Stimulated activated CD4-positive, alpha-beta T cell treated with anti-CD3 and anti-CD28 coated beads, TNF-alpha, amount 100 ng/mL, for 1 hour (primary cell): ENCODE results near the gene ZNF407.

ENCODE experiments used
- DNase-seq, 3 donors: peaks; one replicate each; pipeline ENCODE4 v3.0.0-alpha.2; 2020; ENCODE audit warnings: low read depth in 3 of 3, low spot score in 1 of 3

The ZNF407 gene

GRCh38 chr18:74820160-74820780, 222.6 kb downstream of the ZNF407 start:
- DNase-seq, result no peak

GRCh38 chr18:74825460-74825859, 227.8 kb downstream of the ZNF407 start:
- no peak for DNase-seq

- no peak for DNase-seq
Measured at GRCh38 chr18:74826572-74826971, 228.9 kb downstream of the ZNF407 start.

GRCh38 chr18:74828200-74828599, 230.5 kb downstream of the ZNF407 start:
- no peak for DNase-seq

GRCh38 chr18:74831571-74832250, 234.0 kb downstream of the ZNF407 start:
- no peak for DNase-seq

GRCh38 chr18:74832381-74832780, 234.7 kb downstream of the ZNF407 start:
- no peak for DNase-seq

- DNase-seq, result no peak
Measured at GRCh38 chr18:74832999-74833398, 235.3 kb downstream of the ZNF407 start.

- no peak for DNase-seq
Measured at GRCh38 chr18:74834424-74835309, 237.0 kb downstream of the ZNF407 start.

GRCh38 chr18:74836296-74837139, 238.8 kb downstream of the ZNF407 start:
- DNase-seq, result no peak

GRCh38 chr18:74840492-74841167, 243.0 kb downstream of the ZNF407 start:
- DNase-seq, result no peak

- no peak for DNase-seq
Measured at GRCh38 chr18:74841248-74841647, 243.6 kb downstream of the ZNF407 start.

- DNase-seq, result no peak
Measured at GRCh38 chr18:74849301-74849700, 251.6 kb downstream of the ZNF407 start.

- no peak for DNase-seq
Measured at GRCh38 chr18:74856434-74856833, 258.8 kb downstream of the ZNF407 start.

GRCh38 chr18:74856928-74857327, 259.3 kb downstream of the ZNF407 start:
- DNase-seq, result no peak

GRCh38 chr18:74857901-74858300, 260.2 kb downstream of the ZNF407 start:
- no peak for DNase-seq

- no peak for DNase-seq
Measured at GRCh38 chr18:74861154-74861553, 263.5 kb downstream of the ZNF407 start.

- no peak for DNase-seq
Measured at GRCh38 chr18:74862094-74862493, 264.4 kb downstream of the ZNF407 start.

GRCh38 chr18:74866577-74866976, 268.9 kb downstream of the ZNF407 start:
- DNase-seq, result no peak

- DNase-seq, result no peak
Measured at GRCh38 chr18:74868461-74868860, 270.8 kb downstream of the ZNF407 start.
